GM21825 (cell line): ENCODE results near the gene POLD2.
"Not testable (repeated sequence)": the region's sequence is repeated elsewhere in the genome, so short reads cannot be mapped to it uniquely, and the experiment has no call there.

Source experiments
- ATAC-seq: cut with Tn5 transposase; IDR thresholded peaks from one replicate; pipeline ENCODE4 v1.9.1; 2021; ENCODE audit warnings: mild to moderate bottlenecking, moderate library complexity; ENCODE audit not compliant: unreplicated experiment

POLD2 gene

GRCh38 chr7:44123190-44124003, at the start of gene POLD2:
POLD2 (minus strand) TSS chr7:44123548; CDS start chr7:44122053, 1,495 bp downstream.
- peak; percentile 99 for ATAC-seq

GRCh38 chr7:44172803-44173424, 49.6 kb upstream of the POLD2 start:
- ATAC-seq = no peak

- no peak for ATAC-seq
Measured at GRCh38 chr7:44172352-44172751, 49.0 kb upstream of the POLD2 start.

- not testable (repeated sequence) for ATAC-seq
Measured at GRCh38 chr7:44171901-44172300, 48.6 kb upstream of the POLD2 start.

- peak; percentile 55 for ATAC-seq
Measured at GRCh38 chr7:44167920-44168319, 44.6 kb upstream of the POLD2 start.

- no peak for ATAC-seq
Measured at GRCh38 chr7:44163591-44163990, 40.2 kb upstream of the POLD2 start.

- ATAC-seq = no peak
Measured at GRCh38 chr7:44162785-44163395, 39.5 kb upstream of the POLD2 start.

GRCh38 chr7:44162179-44162578, 38.8 kb upstream of the POLD2 start:
- ATAC-seq = no peak

GRCh38 chr7:44161371-44161770, 38.0 kb upstream of the POLD2 start:
- ATAC-seq = no peak

GRCh38 chr7:44159824-44160630, 36.7 kb upstream of the POLD2 start:
- ATAC-seq = no peak

- ATAC-seq = no peak
Measured at GRCh38 chr7:44158873-44159631, 35.7 kb upstream of the POLD2 start.

GRCh38 chr7:44158096-44158872, 34.9 kb upstream of the POLD2 start:
- no peak for ATAC-seq

- ATAC-seq = no peak
Measured at GRCh38 chr7:44157116-44158080, 34.0 kb upstream of the POLD2 start.

GRCh38 chr7:44156453-44157010, 33.2 kb upstream of the POLD2 start:
- no peak for ATAC-seq

GRCh38 chr7:44155191-44156185, 32.1 kb upstream of the POLD2 start:
- ATAC-seq = no peak

GRCh38 chr7:44154703-44155102, 31.4 kb upstream of the POLD2 start:
- no peak for ATAC-seq

GRCh38 chr7:44153948-44154335, 30.6 kb upstream of the POLD2 start:
- no peak for ATAC-seq
